ENCODE results near the gene C2orf49.

C2orf49 gene

GRCh38 chr2:105362862-105363591 lies 25.7 kb downstream of the C2orf49 start:
- no peak for DNase-seq

- DNase-seq = no peak
Measured at GRCh38 chr2:105364436-105365139, 27.2 kb downstream of the C2orf49 start.

GRCh38 chr2:105365206-105365605 lies 27.9 kb downstream of the C2orf49 start:
- no peak for DNase-seq

- no peak for DNase-seq
Measured at GRCh38 chr2:105368759-105369408, 31.5 kb downstream of the C2orf49 start.

- peak; percentile 84 to 86 for DNase-seq
Measured at GRCh38 chr2:105369777-105370690, 32.7 kb downstream of the C2orf49 start.

- no peak for DNase-seq
Measured at GRCh38 chr2:105371156-105371555, 33.8 kb downstream of the C2orf49 start.

GRCh38 chr2:105371810-105372209 lies 34.5 kb downstream of the C2orf49 start:
- DNase-seq = no peak

- no peak for DNase-seq
Measured at GRCh38 chr2:105373344-105373781, 36.0 kb downstream of the C2orf49 start.

- DNase-seq = no peak
Measured at GRCh38 chr2:105373895-105374401, 36.6 kb downstream of the C2orf49 start.

GRCh38 chr2:105375001-105375561 lies 37.7 kb downstream of the C2orf49 start:
- DNase-seq = no peak

- DNase-seq = no peak
Measured at GRCh38 chr2:105376010-105376409, 38.7 kb downstream of the C2orf49 start.

GRCh38 chr2:105376789-105377240 lies 39.5 kb downstream of the C2orf49 start:
- DNase-seq = no peak

- DNase-seq = no peak
Measured at GRCh38 chr2:105377871-105378270, 40.5 kb downstream of the C2orf49 start.

GRCh38 chr2:105378276-105378840 lies 41.0 kb downstream of the C2orf49 start:
- DNase-seq = no peak

- no peak for DNase-seq
Measured at GRCh38 chr2:105378921-105379383, 41.6 kb downstream of the C2orf49 start.

- no peak for DNase-seq
Measured at GRCh38 chr2:105379741-105380186, 42.4 kb downstream of the C2orf49 start.

GRCh38 chr2:105380432-105381100 lies 43.2 kb downstream of the C2orf49 start:
- DNase-seq = no peak

- no peak for DNase-seq
Measured at GRCh38 chr2:105381101-105381668, 43.8 kb downstream of the C2orf49 start.

- no peak for DNase-seq
Measured at GRCh38 chr2:105382177-105382576, 44.8 kb downstream of the C2orf49 start.

GRCh38 chr2:105383432-105384166 lies 46.3 kb downstream of the C2orf49 start:
- DNase-seq = no peak

All from stimulated activated CD4-positive, alpha-beta T cell treated with anti-CD3 and anti-CD28 coated beads, Interleukin-2, amount 100 ng/mL, for 48 hours (primary cell).